Measurements from ENCODE around the gene MKRN1.
"Not testable (repeated sequence)": the region's sequence is repeated elsewhere in the genome, so short reads cannot be mapped to it uniquely, and the experiment has no call there.

DNA sequence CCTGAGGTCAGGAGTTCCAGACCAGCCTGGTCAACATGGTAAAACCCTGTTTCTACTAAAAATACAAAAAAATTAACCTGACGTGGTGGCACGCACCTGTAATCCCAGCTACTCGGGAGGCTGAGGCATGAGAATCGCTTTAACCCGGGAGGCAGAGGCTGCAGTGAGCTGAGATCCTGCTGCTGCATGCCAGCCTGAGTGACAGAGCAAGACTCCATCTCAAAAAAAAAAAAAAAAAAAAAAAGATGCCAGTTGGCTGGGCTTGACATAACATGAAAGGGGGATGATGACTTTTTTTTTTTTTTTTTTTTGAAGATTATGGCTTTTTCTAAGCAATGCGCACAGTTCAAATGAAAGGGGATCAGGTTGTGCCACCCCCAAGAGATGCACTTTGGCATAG lies 28.3 kb upstream of the MKRN1 start:
- TF ChIP-seq, protein P1, sequence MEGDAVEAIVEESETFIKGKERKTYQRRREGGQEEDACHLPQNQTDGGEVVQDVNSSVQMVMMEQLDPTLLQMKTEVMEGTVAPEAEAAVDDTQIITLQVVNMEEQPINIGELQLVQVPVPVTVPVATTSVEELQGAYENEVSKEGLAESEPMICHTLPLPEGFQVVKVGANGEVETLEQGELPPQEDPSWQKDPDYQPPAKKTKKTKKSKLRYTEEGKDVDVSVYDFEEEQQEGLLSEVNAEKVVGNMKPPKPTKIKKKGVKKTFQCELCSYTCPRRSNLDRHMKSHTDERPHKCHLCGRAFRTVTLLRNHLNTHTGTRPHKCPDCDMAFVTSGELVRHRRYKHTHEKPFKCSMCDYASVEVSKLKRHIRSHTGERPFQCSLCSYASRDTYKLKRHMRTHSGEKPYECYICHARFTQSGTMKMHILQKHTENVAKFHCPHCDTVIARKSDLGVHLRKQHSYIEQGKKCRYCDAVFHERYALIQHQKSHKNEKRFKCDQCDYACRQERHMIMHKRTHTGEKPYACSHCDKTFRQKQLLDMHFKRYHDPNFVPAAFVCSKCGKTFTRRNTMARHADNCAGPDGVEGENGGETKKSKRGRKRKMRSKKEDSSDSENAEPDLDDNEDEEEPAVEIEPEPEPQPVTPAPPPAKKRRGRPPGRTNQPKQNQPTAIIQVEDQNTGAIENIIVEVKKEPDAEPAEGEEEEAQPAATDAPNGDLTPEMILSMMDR (IDR thresholded peaks at IDR 0.05) = not testable (repeated sequence)
- TF ChIP-seq EP300 (IDR thresholded peaks at IDR 0.05; ENCODE audit: low read depth) = not testable (repeated sequence)

All from transverse colon (tissue), 3 donors.